Measurements from ENCODE around the gene ERMAP.
"Not testable (repeated sequence)": the region's sequence is repeated elsewhere in the genome, so short reads cannot be mapped to it uniquely, and the experiment has no call there.

The ERMAP gene

GRCh38 chr1:42807056-42807668, 9.8 kb upstream of the ERMAP start:
- DNase-seq, result no peak

DNA sequence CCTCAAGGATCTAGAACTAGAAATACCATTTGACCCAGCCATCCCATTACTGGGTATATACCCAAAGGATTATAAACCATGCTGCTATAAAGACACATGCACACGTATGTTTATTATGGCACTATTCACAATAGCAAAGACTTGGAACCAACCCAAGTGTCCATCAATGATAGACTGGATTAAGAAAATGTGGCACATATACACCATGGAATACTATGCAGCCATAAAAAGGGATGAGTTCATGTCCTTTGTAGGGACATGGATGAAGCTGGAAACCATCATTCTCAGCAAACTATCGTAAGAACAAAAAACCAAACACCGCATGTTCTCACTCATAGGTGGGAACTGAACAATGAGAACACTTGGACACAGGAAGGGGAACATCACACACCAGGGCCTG, 2.1 kb upstream of the ERMAP start:
- not testable (repeated sequence) for DNase-seq

- no peak for DNase-seq
These were observed 859 bp upstream of the ERMAP start for GRCh38 chr1:42815941-42816584.

GRCh38 chr1:42817440-42817767, 482 bp downstream of the ERMAP start:
- no peak for DNase-seq

GRCh38 chr1:42817976-42818375, 1.1 kb downstream of the ERMAP start:
- DNase-seq, result no peak

- no peak for DNase-seq
These were observed 3.9 kb downstream of the ERMAP start for GRCh38 chr1:42820813-42821212.

GRCh38 chr1:42821690-42822089, 4.8 kb downstream of the ERMAP start:
- no peak for DNase-seq

DNA sequence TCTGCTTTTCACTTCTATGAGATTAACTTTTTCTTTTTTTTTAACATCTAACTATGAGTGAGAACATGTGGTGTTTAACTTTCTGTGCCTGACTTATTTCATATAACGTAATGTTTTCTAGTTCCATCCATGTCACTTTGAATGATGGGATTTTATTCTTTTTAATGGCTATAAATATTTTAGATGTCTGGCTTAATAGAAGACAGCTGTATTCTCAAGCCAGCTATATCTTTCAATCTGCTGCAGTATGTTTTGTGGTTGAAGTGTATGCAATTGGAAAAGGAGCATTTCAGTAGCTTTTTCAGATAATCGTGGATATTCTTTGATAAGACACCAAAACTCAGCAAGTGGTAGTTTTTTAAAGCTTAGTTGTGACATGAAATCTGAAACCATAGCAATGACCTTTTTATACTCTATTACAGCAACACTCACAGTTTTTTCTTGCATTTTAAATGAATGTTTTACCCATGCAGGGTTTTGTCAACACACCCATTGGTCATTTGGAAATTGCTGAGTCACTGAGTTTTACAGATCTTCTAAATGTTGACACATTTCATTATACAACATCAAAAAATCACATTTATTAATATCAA, 6.0 kb downstream of the ERMAP start:
- DNase-seq, result no peak

GRCh38 chr1:42824481-42825035, 7.6 kb downstream of the ERMAP start:
- no peak for DNase-seq

DNA sequence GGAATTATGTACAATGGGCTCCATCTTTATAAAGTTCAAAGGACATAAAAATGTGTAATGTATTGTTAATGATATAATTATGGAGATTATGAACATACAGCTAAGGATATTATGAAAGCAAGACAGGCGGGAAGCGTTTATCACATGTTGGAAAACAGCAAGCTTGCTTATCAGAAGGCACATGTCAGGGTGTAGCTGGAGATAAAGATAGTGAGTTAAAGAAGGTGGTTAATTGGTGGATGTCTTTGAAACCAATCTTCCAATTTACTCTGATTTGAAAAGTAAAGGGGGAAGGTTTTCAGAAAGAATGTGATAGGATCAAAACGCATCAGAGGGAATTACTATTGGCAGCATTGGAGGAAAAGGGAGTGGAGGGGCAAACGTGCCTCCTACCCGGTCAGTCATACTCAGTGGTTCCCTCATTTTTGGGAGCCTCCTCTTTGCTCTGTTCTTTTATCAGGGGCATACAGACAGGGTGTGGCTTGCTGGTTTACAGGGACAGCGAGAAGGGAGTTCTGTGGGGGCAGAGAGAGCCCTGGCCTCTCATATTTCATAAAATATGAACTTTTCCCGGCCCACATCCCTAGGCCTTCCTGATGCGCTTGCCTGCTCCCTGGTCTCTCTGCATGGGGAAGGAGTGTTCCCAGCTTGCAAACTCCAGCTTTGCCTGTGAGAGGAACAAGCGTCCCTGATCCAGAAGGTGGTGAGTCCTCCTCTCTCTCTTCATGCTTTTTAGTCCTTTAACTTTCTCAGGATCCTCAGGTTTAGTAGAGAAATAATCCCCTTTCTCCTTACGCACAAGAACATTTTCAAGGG, 8.3 kb downstream of the ERMAP start:
- no peak for DNase-seq

- no peak for DNase-seq
These were observed 13.7 kb downstream of the ERMAP start for GRCh38 chr1:42830631-42831030.

DNA sequence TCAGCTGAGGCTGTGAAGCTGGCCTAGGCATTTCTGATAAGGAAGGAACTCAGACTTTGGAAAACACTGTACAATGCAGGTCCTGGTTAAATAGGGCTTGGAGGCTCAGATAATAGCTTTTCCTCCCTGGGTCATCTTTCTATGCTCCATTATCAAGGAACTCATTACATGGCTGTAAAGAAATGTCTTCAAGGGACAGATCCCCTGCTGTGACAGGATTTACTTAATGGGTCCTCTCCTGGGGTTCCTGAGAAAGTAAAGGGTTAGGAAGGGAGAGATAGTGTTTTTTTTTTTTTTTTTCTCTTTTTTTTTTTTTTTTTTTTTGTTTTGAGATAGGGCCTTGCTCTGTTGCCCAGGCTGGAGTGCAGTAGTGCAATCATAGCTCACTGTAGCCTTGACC, 14.4 kb downstream of the ERMAP start:
- DNase-seq, result no peak

GRCh38 chr1:42832641-42833240, 15.8 kb downstream of the ERMAP start:
- no peak for DNase-seq

DNA sequence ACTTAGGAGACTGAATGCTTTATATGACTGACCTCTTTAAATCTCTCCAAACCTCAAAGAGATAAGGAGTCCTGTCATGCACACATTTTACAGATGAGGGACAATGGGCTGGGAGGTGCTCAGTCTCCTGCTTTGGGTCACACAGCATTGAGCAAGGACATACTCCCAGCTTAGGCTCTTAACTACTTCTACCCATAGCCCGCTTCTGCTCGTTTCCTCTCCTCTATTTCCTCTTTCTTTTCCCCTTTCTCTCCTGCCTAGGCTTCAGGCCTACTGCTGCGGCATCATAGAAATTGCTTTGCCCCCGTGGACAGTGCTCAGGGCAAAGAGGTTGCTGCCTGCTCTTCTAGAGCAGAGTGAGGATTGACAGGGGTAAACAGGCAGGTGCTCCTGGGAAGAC, 17.1 kb downstream of the ERMAP start:
- no peak for DNase-seq

DNA sequence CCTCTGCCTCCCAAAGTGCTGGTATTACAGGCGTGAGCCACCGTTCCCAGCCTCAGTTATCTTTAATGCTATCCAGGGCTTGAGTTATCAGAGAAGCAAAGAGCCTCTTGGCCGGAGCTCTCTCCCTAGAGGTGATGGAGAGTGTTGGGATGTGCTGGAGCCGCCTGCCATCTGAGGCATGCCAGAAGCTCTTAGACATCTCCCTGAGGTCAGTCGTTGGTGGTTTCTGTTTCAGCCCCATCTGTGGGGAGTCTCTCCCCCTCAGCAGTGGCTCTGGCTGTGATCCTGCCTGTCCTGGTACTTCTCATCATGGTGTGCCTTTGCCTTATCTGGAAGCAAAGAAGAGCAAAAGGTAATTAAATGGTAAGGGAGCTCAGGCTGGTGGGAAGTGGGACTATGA, 17.9 kb downstream of the ERMAP start:
- no peak for DNase-seq

- no peak for DNase-seq
These were observed 18.5 kb downstream of the ERMAP start for GRCh38 chr1:42835422-42835821.

- DNase-seq, result no peak
These were observed 20.8 kb downstream of the ERMAP start for GRCh38 chr1:42837709-42838108.

DNA sequence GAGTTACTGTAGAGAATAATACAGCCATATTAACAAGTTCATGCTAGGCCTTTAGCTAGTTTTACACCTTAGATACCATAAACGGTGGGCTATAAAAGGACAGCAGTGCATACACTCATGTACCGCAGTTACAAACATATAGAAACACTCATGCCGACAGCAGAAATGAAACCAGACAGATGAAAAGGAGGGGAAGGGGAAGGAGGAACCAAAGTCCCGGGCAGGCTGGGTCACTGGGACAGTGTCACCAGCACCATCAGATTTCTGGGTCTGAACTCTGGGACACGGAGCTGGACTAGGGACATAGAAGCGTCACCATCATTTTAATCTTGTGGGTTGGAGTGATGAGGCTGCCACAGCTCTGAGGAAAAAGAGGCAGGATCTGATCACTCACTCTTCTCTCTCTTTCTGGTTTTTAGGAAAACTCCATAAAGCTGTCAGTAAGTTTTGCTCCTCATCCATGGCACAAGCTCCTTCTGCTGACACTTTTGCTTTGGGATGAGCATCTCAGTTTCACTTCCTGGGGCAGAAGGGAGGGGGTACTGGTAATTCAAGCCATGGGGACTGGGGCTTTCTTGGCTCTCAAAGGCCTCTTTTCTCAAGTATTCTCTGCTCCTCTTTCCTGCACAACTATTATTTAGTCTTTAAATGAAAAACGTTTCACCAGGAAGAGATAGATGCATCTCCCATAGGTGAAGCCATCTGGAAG, 21.7 kb downstream of the ERMAP start:
- no peak for DNase-seq

- no peak for DNase-seq
These were observed 24.1 kb downstream of the ERMAP start for GRCh38 chr1:42841010-42841409.

GRCh38 chr1:42841440-42842147, 24.7 kb downstream of the ERMAP start:
- no peak for DNase-seq

DNA sequence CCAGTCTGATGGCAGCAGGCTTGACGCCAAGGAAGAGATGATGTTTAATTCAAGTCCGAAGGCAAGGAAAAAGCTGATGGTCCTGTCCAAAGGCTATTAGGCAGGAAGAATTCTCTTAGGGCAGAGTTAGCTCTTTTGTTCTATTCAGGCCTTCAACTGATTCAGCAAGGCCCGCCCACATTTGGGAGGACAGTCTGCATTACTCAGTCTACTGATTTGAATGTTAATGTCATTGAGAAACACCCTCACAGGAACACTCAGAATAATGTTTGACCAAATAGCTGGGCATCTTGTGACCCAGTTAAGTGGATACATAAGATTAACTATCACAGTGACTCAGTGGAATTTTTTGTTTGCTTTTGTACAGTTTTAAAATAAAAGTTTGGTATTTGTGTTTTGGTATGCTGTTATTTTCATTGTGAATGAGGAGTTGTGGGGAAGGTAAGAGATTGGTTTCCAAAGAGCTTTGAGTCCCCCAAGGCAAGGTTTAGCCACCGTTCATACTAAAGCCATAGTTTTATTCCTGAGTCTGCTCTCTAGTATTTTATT, 27.7 kb downstream of the ERMAP start:
- DNase-seq, result no peak

Measured in effector CD4-positive, alpha-beta T cell (primary cell).